Fibroblast of lung (primary cell): ENCODE measurements around the gene SYTL1. TPM values are rescaled to one million over a fixed set of nuclear protein-coding genes. Genes with fewer than 3 reads are reported as not detected.

Experiments
- DNase-seq, 2 donors: peaks; one replicate each; pipeline versions ENCODE4 v3.0.0 to v3.0.0-alpha.2; 2010; ENCODE audit warnings: low read depth in 2 of 2
- H2AFZ ChIP-seq: 2 replicates; pipeline ENCODE4 v1.5.1; 2012; ENCODE audit warnings: low read length, control low read depth, inconsistent platforms
- H3K27ac ChIP-seq: 2 replicates; pipeline ENCODE4 v1.5.1; 2011; ENCODE audit warnings: low read length, control low read depth; ENCODE audit not compliant: insufficient read depth
- H3K27me3 ChIP-seq: 2 replicates; pipeline ENCODE4 v1.5.1; 2011; ENCODE audit warnings: mild to moderate bottlenecking, low read length; ENCODE audit not compliant: control insufficient read depth, insufficient read depth
- H3K36me3 ChIP-seq: 2 replicates; pipeline ENCODE4 v1.5.1; 2011; ENCODE audit warnings: low read length; ENCODE audit not compliant: control insufficient read depth, insufficient read depth
- H3K4me1 ChIP-seq: 2 replicates; pipeline ENCODE4 v1.5.1; 2011; ENCODE audit warnings: low read length; ENCODE audit not compliant: control insufficient read depth, insufficient read depth; ENCODE audit errors: extremely low read depth
- H3K4me2 ChIP-seq: 2 replicates; pipeline ENCODE4 v1.5.1; 2011; ENCODE audit warnings: low read length, control low read depth; ENCODE audit not compliant: insufficient read depth; ENCODE audit errors: extremely low read depth
- H3K4me3 ChIP-seq, 4 experiments: fragments of 200-600 bp in 1 of 4; sonication (generic) in 1 of 4; replicated peaks in 1 of 4; 2 replicates each; pipeline ENCODE4 v1.5.1; 2011 to 2016; ENCODE audit warnings: low read length in 4 of 4, low read depth in 3 of 4, mild to moderate bottlenecking in 3 of 4, control low read depth in 2 of 4, inconsistent platforms in 1 of 4, mixed read lengths in 1 of 4; ENCODE audit not compliant: insufficient read depth in 1 of 4; ENCODE audit errors: control extremely low read depth in 1 of 4
- H3K79me2 ChIP-seq: 2 replicates; pipeline ENCODE4 v1.5.1; 2012; ENCODE audit warnings: mild to moderate bottlenecking, low read length, inconsistent platforms; ENCODE audit not compliant: control insufficient read depth, insufficient read depth
- H3K9ac ChIP-seq: 2 replicates; pipeline ENCODE4 v1.5.1; 2011; ENCODE audit warnings: mild to moderate bottlenecking, low read length, control low read depth; ENCODE audit not compliant: insufficient read depth
- H3K9me3 ChIP-seq: 2 replicates; pipeline ENCODE4 v1.5.1; 2012; ENCODE audit warnings: low read depth, low read length; ENCODE audit not compliant: control insufficient read depth, insufficient read depth
- H4K20me1 ChIP-seq: 2 replicates; pipeline ENCODE4 v1.5.1; 2011; ENCODE audit warnings: low read length; ENCODE audit not compliant: control insufficient read depth, insufficient read depth; ENCODE audit errors: extremely low read depth
- EZH2 ChIP-seq: IDR thresholded peaks from 2 replicates; pipeline ENCODE4 v1.5.1; 2012; ENCODE audit warnings: low read length, control low read depth, mild to moderate bottlenecking; ENCODE audit errors: missing control alignments
- polyA plus RNA-seq, 2 donors: library from polyadenylated mRNA; depleted of rRNA in 1 of 2; stranded (reverse) in 1 of 2; unstranded in 1 of 2; fragments of >200 nt; gene quantifications; 2 replicates each; pipeline ENCODE4 v1.2.1, GENCODE V29; 2011 to 2012; ENCODE audit warnings: missing spikeins in 1 of 2
- total RNA-seq: library from RNA; depleted of rRNA; stranded (reverse); fragments of >200 nt; gene quantifications from 2 replicates; pipeline ENCODE4 v1.2.1, GENCODE V29; 2014
- TF ChIP-seq, protein P1 (sequence below), 2 donors: IDR thresholded peaks in 1 of 2; conservative IDR thresholded peaks in 1 of 2; 1 replicate in 1 of 2; 2 replicates in 1 of 2; pipeline ENCODE4 v1.5.1; 2011 to 2012; ENCODE audit warnings: low read length in 2 of 2, control low read depth in 1 of 2, inconsistent platforms in 1 of 2, low read depth in 1 of 2, mild to moderate bottlenecking in 1 of 2

The SYTL1 gene
- total and polyA plus RNA-seq, 2 donors (not counting 1 experiment from before 2014, with no cell fraction given) = 0.02 to 0.17 TPM

DNA sequence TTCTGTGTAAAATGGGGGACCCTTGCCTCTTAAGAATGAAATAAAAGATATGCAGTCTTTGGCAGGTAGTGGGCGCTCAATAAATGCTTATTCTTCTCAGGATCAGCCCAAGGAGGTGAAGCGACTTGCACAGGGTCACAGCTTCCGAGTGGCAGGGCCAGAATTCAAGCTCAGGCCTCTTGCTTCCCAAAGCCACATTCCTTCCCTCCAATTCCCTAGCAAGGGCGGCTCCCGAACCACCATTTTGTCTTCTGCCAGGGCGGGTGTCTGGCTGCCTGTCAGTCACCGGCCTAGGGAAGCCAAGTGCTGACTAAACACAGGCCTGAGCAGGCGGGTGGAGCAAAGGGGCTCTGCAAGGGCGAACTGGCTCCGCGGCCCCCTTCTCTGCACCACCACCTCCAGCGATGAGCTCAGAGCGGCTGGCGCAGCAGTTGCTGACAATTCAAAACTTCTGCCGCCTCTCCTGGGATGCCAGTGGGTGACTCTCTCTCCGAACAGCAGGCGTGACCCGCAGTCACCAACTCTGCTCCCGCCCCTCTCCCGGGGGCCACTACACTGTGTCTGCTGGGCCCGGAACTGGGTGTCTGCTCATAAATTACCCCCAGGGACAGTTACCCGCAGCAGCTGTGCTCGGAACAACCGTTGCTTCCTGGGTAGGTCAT is 61.4 kb downstream of the SYTL1 start:
- peak; percentile 48 to 83 for DNase-seq
- Histone ChIP-seq H3K36me3 (peaks cover 7% of the 10 kb centered on the region), H3K9ac (no peak overlapping the region), H3K27me3 (no peaks in the 10 kb centered on the region), H2AFZ (no peak overlapping the region), H4K20me1 (no peaks in the 10 kb centered on the region), H3K79me2 (no peaks in the 10 kb centered on the region), H3K4me3 (no peak overlapping the region), H3K9me3 (no peaks in the 10 kb centered on the region), H3K4me1 (peaks cover 31% of the 10 kb centered on the region), H3K27ac (peak overlapping the region; percentile 61), H3K4me2 (peak overlapping the region; percentile 18)
- TF ChIP-seq, protein P1, sequence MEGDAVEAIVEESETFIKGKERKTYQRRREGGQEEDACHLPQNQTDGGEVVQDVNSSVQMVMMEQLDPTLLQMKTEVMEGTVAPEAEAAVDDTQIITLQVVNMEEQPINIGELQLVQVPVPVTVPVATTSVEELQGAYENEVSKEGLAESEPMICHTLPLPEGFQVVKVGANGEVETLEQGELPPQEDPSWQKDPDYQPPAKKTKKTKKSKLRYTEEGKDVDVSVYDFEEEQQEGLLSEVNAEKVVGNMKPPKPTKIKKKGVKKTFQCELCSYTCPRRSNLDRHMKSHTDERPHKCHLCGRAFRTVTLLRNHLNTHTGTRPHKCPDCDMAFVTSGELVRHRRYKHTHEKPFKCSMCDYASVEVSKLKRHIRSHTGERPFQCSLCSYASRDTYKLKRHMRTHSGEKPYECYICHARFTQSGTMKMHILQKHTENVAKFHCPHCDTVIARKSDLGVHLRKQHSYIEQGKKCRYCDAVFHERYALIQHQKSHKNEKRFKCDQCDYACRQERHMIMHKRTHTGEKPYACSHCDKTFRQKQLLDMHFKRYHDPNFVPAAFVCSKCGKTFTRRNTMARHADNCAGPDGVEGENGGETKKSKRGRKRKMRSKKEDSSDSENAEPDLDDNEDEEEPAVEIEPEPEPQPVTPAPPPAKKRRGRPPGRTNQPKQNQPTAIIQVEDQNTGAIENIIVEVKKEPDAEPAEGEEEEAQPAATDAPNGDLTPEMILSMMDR (conservative IDR thresholded peaks at IDR 0.05 in 1 of 2, IDR thresholded peaks at IDR 0.05 in 1 of 2; ENCODE audit: low read depth in 1 of 2, low read length in 2 of 2) = peak; percentile 21 to 39
- TF ChIP-seq EZH2 = no peak

Other genes with a start within 250 kb of the SYTL1 start
- 3.9 and 10.4 TPM in 2 replicates for gene SLC9A1, start 186.9 kb upstream of the SYTL1 start, total RNA-seq
- gene SLC9A1, start 186.9 kb upstream of the SYTL1 start, polyA plus RNA-seq = 4.9 and 9.5 TPM in 2 replicates
- 15.9 and 23.3 TPM in 2 replicates for gene WDTC1, start 107.4 kb upstream of the SYTL1 start, total RNA-seq
- gene WDTC1, start 107.4 kb upstream of the SYTL1 start, polyA plus RNA-seq = 10.7 and 11.5 TPM in 2 replicates
- gene TMEM222, start 19.9 kb upstream of the SYTL1 start, total RNA-seq = 16.2 and 21.6 TPM in 2 replicates
- gene TMEM222, start 19.9 kb upstream of the SYTL1 start, polyA plus RNA-seq = 37.1 and 39.9 TPM in 2 replicates
- gene MAP3K6, start 24.9 kb downstream of the SYTL1 start, total RNA-seq = 8.3 and 12.1 TPM in 2 replicates
- gene MAP3K6, start 24.9 kb downstream of the SYTL1 start, polyA plus RNA-seq = 9.0 and 11.5 TPM in 2 replicates
- not detected in 2 replicates for gene FCN3, start 32.8 kb downstream of the SYTL1 start, total RNA-seq
- gene FCN3, start 32.8 kb downstream of the SYTL1 start, polyA plus RNA-seq = not detected in 2 replicates
- gene CD164L2, start 41.3 kb downstream of the SYTL1 start, total RNA-seq = not detected in 2 replicates
- gene CD164L2, start 41.3 kb downstream of the SYTL1 start, polyA plus RNA-seq = not detected in 2 replicates
- gene GPR3, start 50.6 kb downstream of the SYTL1 start, total RNA-seq = 0.17 and 0.26 TPM in 2 replicates
- gene GPR3, start 50.6 kb downstream of the SYTL1 start, polyA plus RNA-seq = 0.82 and 2.1 TPM in 2 replicates
- gene WASF2, start 148.1 kb downstream of the SYTL1 start, total RNA-seq = 16.7 and 26.3 TPM in 2 replicates
- 55.5 and 66.9 TPM in 2 replicates for gene WASF2, start 148.1 kb downstream of the SYTL1 start, polyA plus RNA-seq